Measurements from ENCODE around the gene GPHA2. TPM values are rescaled to one million over a fixed set of nuclear protein-coding genes. Genes with fewer than 3 reads are reported as not detected.

The GPHA2 gene
- total and polyA plus RNA-seq, 3 donors from 2014 or later: 6.9 to 9.4 (median 7.0) TPM

GRCh38 chr11:64903291-64903833, 32.3 kb downstream of the GPHA2 start:
- no peaks in the 10 kb centered on the region for H3K4me1 ChIP-seq
- no peaks in the 10 kb centered on the region for H3K9me3 ChIP-seq
- H3K27ac ChIP-seq: no peak overlapping the region
- no peak for TF ChIP-seq POLR2A (IDR thresholded peaks at IDR 0.05)
- TF ChIP-seq, protein P1, sequence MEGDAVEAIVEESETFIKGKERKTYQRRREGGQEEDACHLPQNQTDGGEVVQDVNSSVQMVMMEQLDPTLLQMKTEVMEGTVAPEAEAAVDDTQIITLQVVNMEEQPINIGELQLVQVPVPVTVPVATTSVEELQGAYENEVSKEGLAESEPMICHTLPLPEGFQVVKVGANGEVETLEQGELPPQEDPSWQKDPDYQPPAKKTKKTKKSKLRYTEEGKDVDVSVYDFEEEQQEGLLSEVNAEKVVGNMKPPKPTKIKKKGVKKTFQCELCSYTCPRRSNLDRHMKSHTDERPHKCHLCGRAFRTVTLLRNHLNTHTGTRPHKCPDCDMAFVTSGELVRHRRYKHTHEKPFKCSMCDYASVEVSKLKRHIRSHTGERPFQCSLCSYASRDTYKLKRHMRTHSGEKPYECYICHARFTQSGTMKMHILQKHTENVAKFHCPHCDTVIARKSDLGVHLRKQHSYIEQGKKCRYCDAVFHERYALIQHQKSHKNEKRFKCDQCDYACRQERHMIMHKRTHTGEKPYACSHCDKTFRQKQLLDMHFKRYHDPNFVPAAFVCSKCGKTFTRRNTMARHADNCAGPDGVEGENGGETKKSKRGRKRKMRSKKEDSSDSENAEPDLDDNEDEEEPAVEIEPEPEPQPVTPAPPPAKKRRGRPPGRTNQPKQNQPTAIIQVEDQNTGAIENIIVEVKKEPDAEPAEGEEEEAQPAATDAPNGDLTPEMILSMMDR (IDR thresholded peaks at IDR 0.05): no peak
- no peak overlapping the region for H3K4me3 ChIP-seq
- 92 to 96% methylated on average over 5 to 23 of the region's 23 CpGs for WGBS, 2 donors
- no peak for DNase-seq
- intact Hi-C loops (cut with DNase I; ENCODE audit: low total_unique reads): no loop called here
- H3K27me3 ChIP-seq: no peaks in the 10 kb centered on the region
- H3K36me3 ChIP-seq (ENCODE audit: low read depth, missing control alignments): peaks cover 3% of the 10 kb centered on the region

DNA sequence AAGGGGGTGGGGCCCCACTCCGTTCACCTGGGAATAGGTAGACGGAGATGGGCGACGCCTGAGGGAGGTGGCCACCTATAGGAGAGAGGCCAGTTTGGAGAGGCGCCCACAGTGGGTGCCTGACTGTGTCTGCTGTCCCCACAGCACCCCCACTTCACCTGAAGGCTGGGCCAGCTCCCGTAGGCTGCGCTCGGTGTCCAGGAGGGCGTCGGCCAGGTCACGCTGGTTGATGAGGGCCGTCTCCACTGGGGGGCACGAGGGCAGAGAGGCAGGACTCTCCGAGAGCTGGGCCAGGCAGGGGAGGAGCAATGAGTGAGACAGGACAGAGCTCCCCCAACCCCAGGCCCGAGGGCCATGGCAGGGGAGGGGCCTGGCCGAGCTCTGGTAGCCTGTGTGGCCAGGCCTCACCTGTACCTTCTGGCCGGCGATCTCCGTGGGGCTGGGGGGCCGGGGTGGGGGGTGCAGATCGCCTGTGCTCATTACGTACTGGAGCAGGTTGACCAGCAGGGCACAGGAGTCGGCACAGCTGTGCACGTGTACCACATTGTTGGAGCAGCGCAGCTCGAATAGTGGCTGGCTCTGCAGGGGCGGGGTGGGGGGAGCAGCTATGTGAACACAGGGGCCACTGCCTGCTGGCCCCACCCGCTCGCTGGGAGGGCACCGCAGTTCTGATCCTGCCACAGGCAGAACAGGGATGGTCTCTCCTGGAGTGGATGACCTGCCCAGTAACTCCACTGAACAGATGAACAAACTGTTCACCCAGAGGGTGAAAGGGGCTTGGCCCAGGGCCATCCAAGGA, 33.4 kb downstream of the GPHA2 start:
- no peaks in the 10 kb centered on the region for H3K9me3 ChIP-seq
- no peaks in the 10 kb centered on the region for H3K4me1 ChIP-seq
- H3K36me3 ChIP-seq (ENCODE audit: low read depth, missing control alignments): peaks cover 3% of the 10 kb centered on the region
- 81 to 89% methylated on average over 15 to 29 of the region's 30 CpGs for WGBS, 2 donors
- no peak for TF ChIP-seq POLR2A (IDR thresholded peaks at IDR 0.05)
- TF ChIP-seq, protein P1 (IDR thresholded peaks at IDR 0.05): no peak
- no peak overlapping the region for H3K4me3 ChIP-seq
- H3K27ac ChIP-seq: no peak overlapping the region
- no peak for DNase-seq
- intact Hi-C loops (cut with DNase I; ENCODE audit: low total_unique reads): no loop called here
- no peaks in the 10 kb centered on the region for H3K27me3 ChIP-seq

DNA sequence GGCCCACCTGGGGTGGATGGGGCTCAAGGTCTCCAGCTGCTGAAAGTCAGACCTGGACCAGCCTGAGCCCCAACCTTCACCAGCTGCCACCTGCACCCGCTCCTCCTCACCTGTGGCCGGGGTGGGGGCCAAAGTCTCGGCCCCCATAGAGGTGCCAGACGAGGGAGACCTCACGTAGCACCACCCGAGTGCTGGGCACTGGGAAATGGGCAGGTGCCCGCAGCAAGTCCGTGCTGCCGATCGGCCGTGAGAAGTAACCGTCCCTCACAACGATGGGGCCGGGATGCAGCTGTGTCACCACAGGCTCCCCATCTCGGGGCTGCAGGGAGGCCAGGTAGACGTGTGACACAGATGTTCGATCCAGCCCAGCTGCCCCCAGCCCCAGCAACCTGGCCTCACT, 34.9 kb downstream of the GPHA2 start:
- WGBS, 2 donors: 94 to 96% methylated on average over 17 of the region's 17 CpGs
- H3K27me3 ChIP-seq: no peaks in the 10 kb centered on the region
- intact Hi-C loops (cut with DNase I; ENCODE audit: low total_unique reads): no loop called here
- no peak for TF ChIP-seq POLR2A (IDR thresholded peaks at IDR 0.05)
- DNase-seq: no peak
- no peak overlapping the region for H3K4me3 ChIP-seq
- no peak overlapping the region for H3K27ac ChIP-seq
- H3K36me3 ChIP-seq (ENCODE audit: low read depth, missing control alignments): peaks cover 3% of the 10 kb centered on the region
- no peaks in the 10 kb centered on the region for H3K9me3 ChIP-seq
- H3K4me1 ChIP-seq: no peaks in the 10 kb centered on the region

DNA sequence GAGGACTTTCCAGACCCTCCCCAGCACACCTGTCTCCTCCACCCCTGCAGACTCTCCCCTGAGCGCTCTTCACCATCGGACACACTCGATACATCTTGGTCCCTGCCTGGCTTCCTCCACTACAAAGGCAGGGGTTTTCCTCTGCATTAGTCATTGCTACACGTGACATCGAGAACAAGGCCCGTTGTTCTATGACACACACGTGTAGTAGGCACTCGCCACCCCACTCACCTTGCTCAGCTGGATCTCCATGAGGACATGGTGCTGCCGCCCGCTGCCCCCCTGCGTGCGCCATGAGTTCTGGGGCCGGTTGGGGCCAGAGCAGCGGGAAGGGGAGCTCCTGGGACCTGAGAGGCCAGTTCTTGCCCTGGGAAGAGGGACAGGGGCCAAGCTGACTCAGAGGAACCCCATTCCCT, 35.4 kb downstream of the GPHA2 start:
- peaks cover 3% of the 10 kb centered on the region for H3K36me3 ChIP-seq (ENCODE audit: low read depth, missing control alignments)
- WGBS, 2 donors: 86 to 87% methylated on average over 13 to 14 of the region's 14 CpGs
- H3K27ac ChIP-seq: no peak overlapping the region
- H3K4me1 ChIP-seq: no peaks in the 10 kb centered on the region
- intact Hi-C loops (cut with DNase I; ENCODE audit: low total_unique reads): no loop called here
- DNase-seq: no peak
- H3K27me3 ChIP-seq: no peaks in the 10 kb centered on the region
- no peak overlapping the region for H3K4me3 ChIP-seq
- H3K9me3 ChIP-seq: no peaks in the 10 kb centered on the region
- TF ChIP-seq POLR2A (IDR thresholded peaks at IDR 0.05): no peak
- TF ChIP-seq, protein P1 (IDR thresholded peaks at IDR 0.05): no peak

DNA sequence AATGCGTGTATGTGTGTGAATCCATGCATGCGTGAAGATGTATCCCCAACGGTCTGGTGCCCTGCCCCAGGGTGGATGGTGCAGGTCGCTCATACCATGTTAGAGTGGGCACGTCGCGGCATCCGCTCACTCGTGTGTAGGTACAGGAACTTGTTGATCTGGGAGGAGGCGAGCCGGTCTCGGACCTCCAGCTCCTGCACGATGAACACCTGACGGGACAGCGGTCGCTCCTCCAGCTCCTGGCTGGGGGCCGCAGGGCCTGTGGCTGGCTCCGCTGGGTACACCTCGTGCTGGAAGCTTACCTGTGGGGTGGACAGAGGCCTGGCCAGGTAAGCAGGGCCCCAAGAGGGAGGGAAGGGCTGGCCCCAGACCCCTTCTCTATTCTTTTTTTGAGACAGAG, 37.2 kb downstream of the GPHA2 start:
- Histone ChIP-seq H3K4me1 (no peaks in the 10 kb centered on the region), H3K4me3 (no peak overlapping the region), H3K27ac (no peak overlapping the region), H3K9me3 (no peaks in the 10 kb centered on the region), H3K27me3 (no peaks in the 10 kb centered on the region), H3K36me3 (ENCODE audit: low read depth, missing control alignments) (no peaks in the 10 kb centered on the region)
- TF ChIP-seq, protein P1 (IDR thresholded peaks at IDR 0.05): no peak
- no peak for TF ChIP-seq POLR2A (IDR thresholded peaks at IDR 0.05)
- no peak for DNase-seq
- WGBS, 2 donors: 93% methylated on average over 19 of the region's 19 CpGs; no CpG with 5 or more reads in 1 of the 2 donors
- intact Hi-C loops (cut with DNase I; ENCODE audit: low total_unique reads): no loop called here
